ENCODE measurements around the gene TOM1.

The TOM1 gene

DNA sequence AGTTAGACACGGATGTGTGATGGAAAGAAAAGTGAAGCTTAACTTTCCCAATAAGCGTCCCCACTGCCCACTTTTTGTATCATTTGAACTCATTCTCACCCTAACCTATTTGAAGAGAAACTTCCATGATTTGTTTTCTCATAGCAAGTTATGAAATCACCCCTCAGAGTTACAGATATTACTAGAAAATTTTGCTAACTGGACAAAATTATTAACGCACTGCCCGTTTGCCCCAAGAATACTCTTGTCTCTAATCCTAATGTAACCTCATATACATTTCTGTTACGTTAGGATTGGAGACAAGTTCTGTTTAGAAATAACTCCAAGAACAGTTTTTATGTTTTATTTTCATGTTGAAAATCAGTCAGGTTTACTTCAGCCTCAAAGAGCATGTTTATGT, 25.5 kb downstream of the TOM1 start:
- no peak for DNase-seq

DNA sequence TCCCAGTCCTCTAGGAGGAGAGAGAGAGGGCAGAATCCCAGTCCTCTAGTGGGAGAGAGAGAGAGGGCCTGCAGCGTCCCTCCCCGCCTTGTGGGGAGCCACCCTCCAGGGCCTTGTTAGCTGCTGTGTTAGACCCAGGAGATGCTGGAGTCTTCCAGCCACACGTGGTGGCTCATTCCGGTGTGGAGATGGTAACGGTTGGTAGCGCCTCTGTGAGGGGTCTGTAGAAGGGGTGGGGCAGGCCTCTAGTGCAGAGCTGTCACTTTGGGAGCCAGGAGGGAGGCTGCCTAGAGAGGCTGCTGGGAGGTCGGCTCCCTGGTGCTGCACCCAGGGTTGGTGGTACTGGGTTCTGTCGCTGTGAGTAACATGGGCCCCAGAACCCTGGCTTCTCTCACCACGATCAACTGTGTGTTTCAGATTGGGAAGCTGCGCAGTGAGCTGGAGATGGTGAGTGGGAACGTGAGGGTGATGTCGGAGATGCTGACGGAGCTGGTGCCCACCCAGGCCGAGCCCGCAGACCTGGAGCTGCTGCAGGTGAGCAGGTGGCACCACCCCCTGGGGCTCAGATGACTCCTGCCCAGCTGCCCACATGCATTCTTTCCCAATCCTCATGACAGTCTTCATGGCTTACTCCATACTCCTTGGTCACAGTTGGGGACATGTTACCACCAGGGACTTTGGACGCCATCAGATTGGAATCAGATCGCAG, 27.3 kb downstream of the TOM1 start:
- DNase-seq, result no peak

DNA sequence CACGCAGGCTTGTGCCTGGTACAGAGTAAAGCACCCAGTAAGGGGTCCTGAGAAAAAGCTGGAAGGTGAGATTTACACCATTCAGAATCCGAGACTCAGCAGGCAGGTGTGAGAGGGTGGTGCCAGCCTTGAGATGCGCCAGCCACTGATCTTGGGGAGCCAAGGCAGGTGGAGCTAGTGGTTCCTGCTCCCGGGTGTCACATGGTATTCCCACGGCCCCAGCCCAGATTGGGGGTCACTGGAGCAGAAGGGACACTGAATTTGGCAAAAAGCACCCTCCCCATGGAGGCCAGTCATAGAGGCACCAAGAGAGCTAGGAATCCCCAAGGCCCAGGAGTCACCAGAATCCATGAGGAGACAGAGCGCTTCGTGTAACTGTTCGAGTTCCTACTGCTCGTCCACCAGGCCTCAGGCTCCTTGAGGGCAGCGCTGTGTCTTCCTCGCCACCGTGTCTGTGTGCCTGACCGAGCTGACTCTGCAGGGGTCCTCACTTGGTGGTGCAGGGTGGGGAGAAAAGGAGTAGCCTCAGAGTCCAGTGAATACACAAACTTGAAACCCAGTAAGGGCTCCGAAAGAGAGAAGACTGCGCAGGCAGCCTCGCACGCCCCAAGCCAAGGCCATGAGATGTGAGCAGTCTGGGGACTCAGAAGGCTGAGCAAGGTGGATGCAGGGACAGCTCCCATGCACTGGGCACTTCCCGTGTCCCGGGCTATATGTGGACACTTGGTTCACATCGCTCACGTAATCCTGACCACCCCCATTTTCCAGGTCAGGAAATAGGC, 28.2 kb downstream of the TOM1 start:
- DNase-seq, result no peak

DNA sequence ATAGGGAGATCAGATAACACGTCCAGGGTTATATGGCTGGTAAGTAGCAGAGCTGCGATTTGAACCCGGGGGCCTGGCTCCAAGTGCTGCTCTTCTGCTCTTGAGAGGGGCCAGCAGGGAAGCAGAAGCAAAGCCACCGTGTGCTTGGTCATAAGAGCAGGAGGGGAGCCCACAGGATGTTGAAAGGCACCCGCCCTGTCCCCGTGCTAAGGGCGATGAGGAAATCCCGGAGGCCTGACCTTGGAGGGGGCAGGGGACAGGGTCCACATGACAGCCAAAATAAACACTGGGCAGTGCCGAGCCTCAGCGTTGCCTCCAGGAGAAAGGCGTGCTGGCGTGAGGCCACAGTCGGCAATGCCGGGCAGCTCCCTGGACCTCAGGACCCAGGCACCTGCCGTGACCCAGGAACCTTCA, 28.8 kb downstream of the TOM1 start:
- no peak for DNase-seq

DNA sequence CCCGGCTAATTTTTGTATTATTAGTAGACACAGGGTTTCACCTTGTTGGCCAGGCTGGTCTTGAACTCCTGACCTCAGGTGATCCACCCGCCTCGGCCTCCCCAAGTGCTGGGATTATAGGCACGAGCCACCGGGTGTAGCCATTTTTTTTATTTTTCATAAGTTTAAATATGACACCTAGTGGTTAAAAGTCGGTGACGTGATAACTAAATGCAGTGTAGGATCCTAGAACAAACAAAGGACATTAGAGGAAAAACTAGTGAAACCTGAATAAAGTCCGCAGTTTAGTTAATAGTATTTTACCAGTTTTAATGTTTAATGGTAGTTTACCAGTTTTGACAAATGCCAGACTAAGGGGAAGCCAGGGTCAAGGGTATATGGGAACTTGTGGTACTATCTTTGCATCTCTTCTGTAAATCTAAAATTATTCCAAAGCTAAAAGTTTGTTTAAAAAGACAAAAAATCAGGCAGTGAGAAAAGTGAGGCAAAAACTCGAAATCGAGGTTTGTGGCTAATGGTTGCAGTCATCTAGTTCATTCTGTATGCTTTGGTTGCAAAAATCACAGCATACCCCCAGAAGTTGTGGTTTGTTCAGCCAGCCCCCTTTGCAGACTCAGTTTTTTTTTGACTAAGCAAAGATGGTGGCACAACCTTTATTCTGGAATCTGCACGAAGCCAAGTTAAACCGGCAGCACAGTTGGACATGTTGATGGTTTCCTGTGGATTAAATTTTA, 29.6 kb downstream of the TOM1 start:
- no peak for DNase-seq

DNA sequence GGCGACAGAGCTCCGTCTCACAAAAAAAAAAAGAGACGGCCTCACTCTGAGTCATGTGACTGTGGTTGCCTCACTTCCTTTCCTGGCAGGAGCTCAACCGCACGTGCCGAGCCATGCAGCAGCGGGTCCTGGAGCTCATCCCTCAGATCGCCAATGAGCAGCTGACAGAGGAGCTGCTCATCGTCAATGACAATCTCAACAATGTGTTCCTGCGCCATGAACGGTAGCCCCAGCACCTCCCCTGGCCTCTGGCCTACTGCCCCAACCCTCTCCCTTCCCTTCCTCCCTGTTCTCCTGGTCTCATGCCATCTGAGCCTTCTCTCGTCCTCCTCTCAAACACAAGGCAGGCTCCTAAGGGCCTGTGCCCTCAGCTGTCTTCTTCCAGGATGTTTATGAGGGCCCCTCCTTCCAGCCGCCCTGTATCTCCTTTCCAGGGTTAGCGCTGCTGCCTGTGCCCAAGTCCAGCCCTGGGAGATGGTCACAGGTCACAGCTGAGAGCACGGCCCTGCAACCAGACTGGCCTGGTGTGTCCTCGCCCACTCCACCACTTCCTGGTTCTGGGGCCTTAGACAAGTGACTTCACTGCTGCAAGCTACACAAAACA, 30.7 kb downstream of the TOM1 start:
- no peak for DNase-seq

DNA sequence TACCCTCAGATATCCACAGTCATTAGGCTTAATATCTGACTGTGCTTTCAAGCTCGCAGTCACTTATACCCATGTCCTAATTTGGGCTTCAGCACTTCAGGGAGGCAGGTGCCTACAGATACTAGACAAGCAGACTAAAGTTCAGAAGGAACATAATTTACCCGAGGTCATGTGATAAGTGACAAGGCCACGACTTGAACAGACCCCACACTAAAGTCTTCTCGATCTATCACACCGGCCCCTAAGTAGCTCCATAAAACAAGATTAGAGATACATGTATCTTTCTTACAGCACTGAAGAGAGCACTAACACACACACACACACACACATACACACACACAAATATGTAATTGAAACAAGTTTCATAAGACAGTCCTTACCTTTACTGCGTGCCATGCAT, 32.6 kb downstream of the TOM1 start:
- DNase-seq, result no peak

DNA sequence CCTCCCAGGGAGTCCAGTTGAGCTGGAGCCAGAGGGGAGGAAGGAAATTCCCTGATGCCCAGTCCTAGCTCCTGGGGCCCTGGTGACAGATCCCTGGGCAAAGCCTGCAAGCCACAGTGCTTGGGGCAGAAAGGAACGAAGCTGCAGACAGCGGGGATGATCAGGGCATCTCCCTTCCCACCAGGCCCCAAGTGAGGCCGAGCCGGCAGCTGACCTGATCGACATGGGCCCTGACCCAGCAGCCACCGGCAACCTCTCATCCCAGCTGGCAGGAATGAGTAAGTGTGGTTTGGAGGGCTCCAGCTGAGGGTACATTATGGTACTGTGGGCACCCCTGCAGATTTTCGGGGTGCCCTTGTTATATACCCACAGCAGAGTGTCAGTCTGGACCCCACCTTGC, 33.5 kb downstream of the TOM1 start:
- DNase-seq, result no peak

DNA sequence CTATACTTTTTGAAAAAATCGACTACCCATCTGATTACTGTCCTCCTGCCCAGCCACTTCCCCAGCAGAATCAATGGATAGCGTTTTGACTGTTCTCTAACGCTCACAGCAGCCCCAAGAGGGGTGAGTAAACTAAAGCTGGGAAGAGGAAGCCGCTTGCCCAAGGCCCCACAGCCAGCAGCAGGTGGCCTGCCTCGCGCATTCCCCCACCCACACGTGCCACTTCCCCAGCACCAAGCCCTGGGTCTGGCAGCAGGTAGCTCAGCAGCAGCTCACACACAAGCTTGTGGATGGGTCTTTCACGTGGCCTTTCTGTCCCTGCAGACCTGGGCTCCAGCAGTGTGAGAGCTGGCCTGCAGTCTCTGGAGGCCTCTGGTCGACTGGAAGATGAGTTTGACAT, 34.3 kb downstream of the TOM1 start:
- no peak for DNase-seq

DNA sequence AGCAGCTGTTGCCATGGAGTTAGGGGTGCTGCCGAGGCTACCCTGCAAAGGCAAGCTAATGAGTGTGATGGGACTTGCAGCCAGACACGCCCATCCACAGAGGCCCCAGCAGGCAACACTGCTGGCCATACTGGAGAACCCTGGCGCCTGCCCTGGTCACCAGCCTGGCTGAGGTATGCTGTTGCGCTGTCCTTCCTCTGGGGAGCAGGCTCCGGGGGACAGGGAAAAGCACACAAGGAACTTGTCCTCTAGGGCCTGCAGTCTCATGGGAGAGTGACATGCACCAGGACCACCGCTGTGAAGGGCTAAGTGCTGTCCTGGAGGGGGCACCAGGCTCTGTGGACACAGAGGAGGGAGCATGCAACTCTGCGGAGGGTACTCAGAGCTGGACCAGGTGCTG, 35.8 kb downstream of the TOM1 start:
- DNase-seq, result no peak

DNA sequence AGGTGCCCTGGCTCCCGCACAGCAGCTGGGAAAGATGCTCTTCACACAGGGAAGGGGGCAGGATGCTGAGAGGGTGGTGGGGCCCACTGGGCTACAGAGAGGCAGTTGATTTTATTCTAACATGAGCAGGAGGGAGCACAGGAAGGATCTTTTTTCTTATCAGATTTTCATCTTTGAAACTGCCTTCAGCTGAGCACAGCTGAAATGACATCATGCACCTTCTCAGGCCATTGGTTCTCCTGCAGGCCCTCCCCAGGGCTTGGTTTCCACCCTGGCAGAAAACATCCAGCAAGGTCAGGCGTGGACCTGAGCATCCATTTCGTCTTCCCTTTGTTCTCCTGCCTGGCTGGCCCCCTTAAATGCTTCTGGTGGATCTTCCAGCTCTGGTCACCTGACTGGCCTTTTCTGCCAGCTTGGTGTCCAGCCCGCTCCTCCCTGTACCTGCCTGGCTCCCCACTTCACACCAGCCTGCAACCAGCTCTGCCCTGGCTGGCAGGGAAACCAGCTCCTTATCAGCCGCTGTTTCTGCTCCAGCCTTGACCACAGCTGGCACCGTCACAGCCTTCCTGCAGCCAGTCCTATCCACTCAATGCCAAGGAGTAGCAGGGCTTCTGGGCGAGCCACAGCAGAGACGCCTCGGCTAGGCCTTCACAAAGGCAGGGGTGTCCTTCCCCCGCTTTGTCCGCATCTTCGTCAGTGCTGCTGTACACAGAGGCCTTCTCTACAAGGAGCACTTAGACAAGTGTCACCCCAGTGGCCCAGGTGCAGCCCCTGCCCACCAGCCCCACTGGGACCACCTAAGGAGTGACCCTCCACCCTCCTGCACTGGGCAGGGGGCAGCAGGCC, 36.5 kb downstream of the TOM1 start:
- no peak for DNase-seq

DNA sequence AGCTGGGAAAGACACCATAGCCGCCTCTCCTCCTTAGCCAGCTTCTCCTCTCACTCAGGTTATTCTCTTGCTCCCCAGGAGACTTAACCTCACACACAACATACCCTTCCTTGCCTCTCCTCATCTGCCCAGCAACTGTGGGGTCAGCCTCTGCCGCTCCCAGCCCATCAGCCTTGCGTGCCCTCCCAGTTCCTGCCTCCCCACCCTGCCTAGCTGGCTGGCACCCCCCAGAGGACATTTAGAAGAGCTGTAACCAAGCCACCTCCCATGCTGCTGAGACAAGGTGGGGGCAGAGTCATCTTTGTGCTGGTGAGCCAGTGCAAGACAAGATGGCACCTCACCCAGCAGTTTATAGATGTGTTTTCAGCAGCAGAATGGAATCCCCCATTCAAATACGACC, 38.2 kb downstream of the TOM1 start:
- no peak for DNase-seq

DNA sequence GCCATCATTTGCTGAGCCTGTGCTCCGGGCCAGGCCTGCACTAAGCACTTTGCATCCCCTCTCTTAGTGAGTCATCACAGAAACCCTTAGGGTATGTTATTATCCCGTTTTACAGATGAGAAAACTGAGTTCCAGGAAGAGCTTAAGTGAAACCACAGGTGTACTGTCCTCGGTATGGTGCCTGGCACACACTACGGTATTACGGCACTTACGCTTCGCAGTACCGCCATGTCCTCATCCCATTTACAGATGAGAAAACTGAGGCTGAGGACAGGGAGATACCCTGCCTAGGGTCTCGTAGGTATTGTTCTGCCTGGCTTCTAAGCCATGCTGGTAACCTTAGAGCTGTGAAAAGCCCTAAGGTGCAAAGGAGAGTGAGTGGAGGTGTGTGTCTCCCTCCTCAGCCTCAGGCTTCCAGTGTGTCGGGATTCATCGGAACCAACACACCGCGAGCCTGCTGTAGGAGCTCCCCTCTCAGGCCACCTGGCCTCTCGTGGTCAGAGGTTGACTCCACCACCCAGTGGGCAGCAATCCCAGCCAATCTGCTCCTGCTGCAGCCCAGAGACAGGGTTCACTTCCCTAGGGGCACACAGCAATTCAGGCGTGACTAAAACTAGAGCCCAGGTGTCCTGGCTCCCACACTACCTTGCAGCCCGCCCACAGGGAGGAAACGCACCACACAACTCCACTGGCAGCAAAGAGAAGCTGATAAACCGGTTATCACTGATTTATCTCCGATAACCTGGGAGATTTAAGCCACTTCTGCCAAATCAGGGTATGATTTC, 41.6 kb downstream of the TOM1 start:
- no peak for DNase-seq

DNA sequence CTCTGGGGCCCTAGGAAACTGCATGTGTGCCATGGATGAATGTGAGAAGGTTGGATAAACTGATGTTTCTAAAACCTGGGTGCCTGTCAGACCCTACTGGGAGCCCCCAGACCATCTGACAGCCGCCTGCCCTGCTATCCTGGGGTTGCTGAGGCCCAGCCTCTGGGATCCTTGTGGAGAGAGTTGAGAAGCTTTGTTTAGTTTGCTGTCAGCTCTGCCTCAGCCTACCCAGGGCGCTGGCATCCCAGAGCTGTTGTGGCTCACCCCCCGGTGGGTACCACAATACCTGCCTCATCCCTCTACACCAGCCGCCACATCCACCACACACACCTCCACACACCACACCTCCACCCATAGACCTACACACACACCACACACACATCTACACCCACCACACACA, 42.7 kb downstream of the TOM1 start:
- DNase-seq, result no peak

DNA sequence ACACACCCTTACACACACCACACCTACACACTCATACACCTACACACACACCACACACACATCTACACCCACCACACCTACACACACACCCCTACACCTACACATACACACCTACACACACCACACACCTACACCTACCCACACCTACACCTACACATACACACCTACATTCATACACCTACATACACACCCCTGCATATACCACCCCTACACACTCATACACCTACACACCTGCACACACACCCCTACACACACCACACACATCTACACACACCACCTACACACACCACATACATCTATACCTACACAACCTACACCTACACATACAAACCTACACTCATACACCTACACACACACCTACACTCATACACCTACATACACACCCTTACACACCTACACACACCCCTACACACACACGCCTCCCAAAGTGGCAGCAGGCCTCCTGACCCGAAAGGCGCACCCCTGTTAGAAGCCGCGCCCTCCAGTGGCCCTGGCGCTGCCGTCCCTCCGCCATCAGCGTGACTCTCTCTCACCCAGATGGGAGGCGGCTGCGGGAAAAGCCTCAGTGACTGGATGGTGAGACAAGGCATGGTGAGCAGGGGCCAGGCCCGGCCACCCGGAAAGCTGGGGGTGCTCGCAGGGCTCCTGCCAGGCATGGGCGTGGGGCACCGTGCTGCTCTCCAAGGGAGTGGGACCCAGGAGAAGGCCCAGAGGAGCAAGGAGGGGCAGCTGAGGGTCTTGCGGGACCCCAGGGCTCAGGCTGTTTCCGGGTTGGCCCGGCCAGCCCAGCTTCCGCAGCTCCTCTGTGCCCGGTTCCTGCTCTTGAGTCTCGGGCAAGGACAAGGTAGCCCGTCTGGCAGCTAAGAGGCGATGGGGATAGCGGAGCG, 44.2 kb downstream of the TOM1 start:
- DNase-seq, result no peak

DNA sequence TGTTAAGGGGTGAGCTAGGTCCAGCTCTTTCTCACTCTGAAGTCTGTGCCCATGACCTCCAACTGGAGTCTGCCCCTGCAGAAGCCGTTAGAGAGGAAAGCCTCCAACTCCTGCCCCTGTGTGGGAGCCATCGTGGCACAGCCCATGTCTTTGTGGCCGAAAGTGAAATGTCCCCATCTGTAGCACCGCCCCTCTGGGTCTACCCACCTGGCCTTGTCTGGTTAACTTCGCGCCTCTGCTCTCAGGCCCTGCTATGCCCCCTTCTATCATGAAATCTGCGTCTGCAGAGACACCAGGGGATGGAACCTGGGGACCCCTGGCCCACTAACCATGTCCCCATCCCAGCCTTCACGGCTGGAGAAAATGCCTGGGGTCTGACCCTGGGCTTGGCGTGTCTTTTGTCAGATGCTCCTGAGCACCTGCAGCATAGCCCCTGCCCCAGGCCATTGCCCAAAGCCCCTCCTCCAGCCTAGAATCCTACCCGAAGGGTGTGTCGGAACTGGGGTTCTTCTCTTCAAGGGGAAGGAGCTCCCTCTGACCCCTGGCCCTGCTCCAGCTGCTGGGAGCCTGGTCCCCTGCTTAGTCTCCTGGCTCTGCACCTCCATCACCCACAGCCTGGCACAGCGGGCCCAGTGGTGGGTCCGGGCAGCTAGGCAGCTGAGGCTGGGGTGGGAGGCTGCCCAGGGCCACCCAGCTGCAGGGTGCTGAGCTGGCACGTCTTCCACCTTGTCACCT, 45.4 kb downstream of the TOM1 start:
- DNase-seq, result no peak

DNA sequence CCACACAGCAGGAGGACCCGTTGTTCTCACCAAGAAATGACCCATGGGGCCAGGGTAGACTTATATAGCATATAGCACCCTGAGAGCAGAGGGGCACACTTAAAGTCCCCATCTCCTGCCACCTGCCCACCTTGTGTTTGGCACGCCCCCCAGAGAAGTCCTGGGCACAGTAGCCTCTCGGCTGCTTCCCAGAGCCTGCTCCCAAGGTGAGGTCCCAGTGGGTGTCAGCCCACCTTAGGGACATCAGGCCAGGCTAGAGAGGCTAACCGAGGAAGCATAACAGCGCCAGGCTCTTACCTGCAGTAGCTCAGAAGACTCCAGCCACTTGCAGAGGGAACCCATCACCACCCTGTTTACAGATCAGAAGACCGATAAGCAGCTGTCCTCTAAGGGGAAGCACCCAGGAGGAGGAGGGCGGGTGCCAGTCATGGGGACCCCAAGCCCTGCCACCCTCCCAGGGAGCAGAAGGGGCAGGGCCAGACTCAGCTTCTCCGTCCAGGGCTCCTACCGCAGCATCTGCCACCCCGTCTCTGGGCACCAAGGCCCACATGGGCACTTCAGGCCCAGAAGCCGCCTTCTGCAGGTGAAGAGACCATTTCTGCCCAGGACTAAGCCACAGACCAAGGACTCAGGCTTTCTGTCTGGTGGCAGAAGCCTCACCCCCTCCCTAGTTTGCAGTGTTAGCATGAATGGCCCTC, 46.3 kb downstream of the TOM1 start:
- no peak for DNase-seq

DNA sequence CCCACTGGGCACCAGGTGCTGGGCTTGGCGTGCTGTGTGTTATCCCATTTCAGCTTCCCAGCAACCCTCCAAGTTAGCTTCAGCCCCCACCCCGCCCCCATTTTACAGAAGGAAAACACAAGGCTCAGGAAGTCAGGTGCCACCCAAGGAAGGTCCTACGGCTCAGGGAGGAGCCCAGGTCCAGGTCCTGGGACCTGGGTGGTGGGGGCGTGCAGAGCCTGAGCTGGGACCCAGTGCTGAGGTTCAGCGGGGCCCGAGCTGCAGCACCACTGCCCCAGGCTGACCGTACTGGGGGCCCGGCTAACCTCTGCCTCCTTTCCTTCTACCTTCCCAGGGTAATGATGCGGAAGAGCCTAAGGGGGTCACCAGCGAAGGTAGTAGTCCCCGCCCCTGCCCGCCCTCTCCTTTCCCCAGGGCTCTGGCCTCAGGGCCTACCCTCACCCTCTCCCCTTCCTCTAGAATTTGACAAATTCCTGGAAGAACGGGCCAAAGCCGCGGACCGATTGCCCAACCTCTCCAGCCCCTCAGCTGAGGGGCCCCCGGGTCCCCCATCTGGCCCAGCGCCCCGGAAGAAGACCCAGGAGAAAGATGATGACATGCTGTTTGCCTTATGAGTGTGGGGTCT, 47.0 kb downstream of the TOM1 start:
- no peak for DNase-seq

DNA sequence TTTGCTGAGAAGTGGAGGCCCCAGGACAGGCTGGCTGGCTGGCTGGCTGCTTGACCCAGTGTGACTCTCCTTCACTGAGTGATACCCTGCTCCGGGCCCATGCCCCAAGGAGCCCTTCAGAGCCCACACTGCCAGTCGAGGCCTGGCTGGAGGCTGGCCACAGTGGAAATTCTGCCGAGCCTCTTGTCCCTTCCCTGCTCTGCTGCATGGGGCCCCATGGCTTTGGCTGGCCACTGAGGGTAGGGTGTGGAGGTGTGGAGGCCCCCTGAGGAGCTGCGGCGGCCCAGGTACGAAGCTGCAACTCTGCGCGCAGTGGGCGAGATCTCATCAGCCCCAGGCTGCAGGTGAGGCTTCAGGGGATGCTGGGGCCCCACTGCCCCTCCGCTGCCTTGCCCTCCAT, 47.8 kb downstream of the TOM1 start:
- no peak for DNase-seq

Measured in NCI-H1092 (cell line).